ENCODE results near the gene BAIAP2. TPM values are rescaled to one million over a fixed set of nuclear protein-coding genes. Genes with fewer than 3 reads are reported as not detected.

Gene BAIAP2
- total RNA-seq, 1 experiment from 2014 or later = 57.7 TPM

DNA sequence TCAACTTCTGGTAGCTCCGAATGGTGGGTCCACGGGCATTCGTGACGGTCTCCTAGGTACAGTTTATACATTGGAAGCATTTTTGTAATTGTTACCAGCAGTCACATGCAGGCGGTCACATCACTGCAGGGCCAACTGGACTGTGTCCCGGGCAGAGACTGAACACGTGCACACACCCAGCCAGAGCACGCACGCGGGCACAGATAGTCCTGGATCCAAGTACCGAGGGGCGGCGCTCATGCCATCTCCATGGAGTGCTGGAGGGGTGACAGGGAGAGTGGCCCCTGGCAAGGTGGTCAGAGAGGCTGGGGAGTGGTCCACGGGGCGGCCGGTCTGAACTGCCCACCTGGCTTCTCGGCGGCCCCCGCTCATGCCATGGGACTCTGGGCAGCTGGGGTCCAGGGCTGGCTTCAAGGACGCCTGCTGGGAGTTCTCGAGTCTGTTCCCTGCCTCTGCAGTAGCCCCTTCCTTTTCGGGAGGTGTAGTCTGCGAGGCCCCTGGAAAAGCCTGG is 34.2 kb downstream of the BAIAP2 start:
- peaks cover 31% of the 10 kb centered on the region for H3K36me3 Mint-ChIP-seq (ENCODE audit: insufficient read depth, unreplicated experiment)
- Histone ChIP-seq H3K36me3 (ENCODE audit: control insufficient read depth, insufficient read depth, low read length) (no peaks in the 10 kb centered on the region; the same call in 1 of the 2 replicates), H3K4me3 (ENCODE audit: low read depth, low read length) (no peak overlapping the region), H3K4me1 (peaks cover 11% of the 10 kb centered on the region; the same call in 1 of the 2 replicates), H3K27me3 (replicated peaks; ENCODE audit: control insufficient read depth, insufficient read depth, low read length) (no peaks in the 10 kb centered on the region), H3K9me3 (no peaks in the 10 kb centered on the region)
- DNase-seq = no peak
- CTCF ChIA-PET = no interaction called here
- no peak overlapping the region for H3K27ac Mint-ChIP-seq (ENCODE audit: unreplicated experiment)
- H3K4me1 Mint-ChIP-seq (ENCODE audit: low read depth, unreplicated experiment) = peaks cover 9% of the 10 kb centered on the region
- no peaks in the 10 kb centered on the region for H3K9me3 Mint-ChIP-seq (ENCODE audit: unreplicated experiment)
- intact Hi-C loops (cut with micrococcal nuclease; ENCODE audit: unreplicated experiment) = no loop called here
- BruUV-seq (replicated peaks) = no TSS peak
- TF ChIP-seq CTCF (IDR thresholded peaks at IDR 0.05; ENCODE audit: insufficient read depth in 1 of 2, low read depth in 1 of 2, low read length in 1 of 2, severe bottlenecking in 1 of 2, unreplicated experiment in 1 of 2) = no peak
- POLR2A ChIA-PET = no interaction called here
- H3K27me3 Mint-ChIP-seq (ENCODE audit: insufficient read depth, unreplicated experiment) = no peaks in the 10 kb centered on the region
- H3K4me3 Mint-ChIP-seq (ENCODE audit: unreplicated experiment) = no peak overlapping the region

- ChIA-PET CTCF (no interaction called here), POLR2A (no interaction called here)
- H3K36me3 Mint-ChIP-seq (ENCODE audit: insufficient read depth, unreplicated experiment) = peaks cover 41% of the 10 kb centered on the region
These were observed 35.7 kb downstream of the BAIAP2 start for GRCh38 chr17:81070541-81071246.

More at GRCh38 chr17:81070541-81071246, 35.7 kb downstream of the BAIAP2 start:
- H3K27me3 ChIP-seq (replicated peaks; ENCODE audit: control insufficient read depth, insufficient read depth, low read length) = no peaks in the 10 kb centered on the region
- H3K36me3 ChIP-seq (ENCODE audit: control insufficient read depth, insufficient read depth, low read length) = no peaks in the 10 kb centered on the region; the same call in 1 of the 2 replicates
- H3K4me1 ChIP-seq = peaks cover 11% of the 10 kb centered on the region; the same call in 1 of the 2 replicates
- H3K4me3 ChIP-seq (ENCODE audit: low read depth, low read length) = no peak overlapping the region
- Mint-ChIP-seq H3K27me3 (ENCODE audit: insufficient read depth, unreplicated experiment) (no peaks in the 10 kb centered on the region), H3K27ac (ENCODE audit: unreplicated experiment) (peak overlapping the region; percentile 49), H3K4me1 (ENCODE audit: low read depth, unreplicated experiment) (peaks cover 9% of the 10 kb centered on the region), H3K9me3 (ENCODE audit: unreplicated experiment) (no peaks in the 10 kb centered on the region), H3K4me3 (ENCODE audit: unreplicated experiment) (no peak overlapping the region)
- DNase-seq = no peak
- no TSS peak for BruUV-seq (replicated peaks)
- no peaks in the 10 kb centered on the region for H3K9me3 ChIP-seq
- intact Hi-C loops (cut with micrococcal nuclease; ENCODE audit: unreplicated experiment) = no loop called here
- no peak for TF ChIP-seq CTCF (IDR thresholded peaks at IDR 0.05; ENCODE audit: insufficient read depth in 1 of 2, low read depth in 1 of 2, low read length in 1 of 2, severe bottlenecking in 1 of 2, unreplicated experiment in 1 of 2)

All from Caco-2 (cell line).